ENCODE measurements around the gene NABP2. TPM values are rescaled to one million over a fixed set of nuclear protein-coding genes. Genes with fewer than 3 reads are reported as not detected.

The NABP2 gene
- total and polyA plus RNA-seq, 10 of the 15 experiments (the other 5 are each of a cell fraction or from before 2014, with no cell fraction given), result 20.7 to 97.9 (median 60.9) TPM

GRCh38 chr12:56224102-56224701 is at the start of gene NABP2 (continued):
- TF ChIP-seq SMC3 (IDR thresholded peaks at IDR 0.05; ENCODE audit: borderline replicate concordance, low read length), result peak; percentile 53
- peak; percentile 57; the same call in 1 of the 2 replicates for TF ChIP-seq CREM (IDR thresholded peaks at IDR 0.05; ENCODE audit: low read depth)
- no peak for TF ChIP-seq TARDBP (IDR thresholded peaks at IDR 0.05; ENCODE audit: borderline replicate concordance)
- no peak for TF ChIP-seq BMI1 (IDR thresholded peaks at IDR 0.05; ENCODE audit: borderline replicate concordance)
- peak; percentile 79 for TF ChIP-seq IRF3 (IDR thresholded peaks at IDR 0.05)
- TF ChIP-seq NBN (IDR thresholded peaks at IDR 0.05), result peak; percentile 79
- TF ChIP-seq SMAD1 (IDR thresholded peaks at IDR 0.05; ENCODE audit: low read depth, partially characterized antibody), result no peak
- no peak for TF ChIP-seq TCF3 (IDR thresholded peaks at IDR 0.05; ENCODE audit: borderline replicate concordance, insufficient read depth, low read depth, low read length)
- TF ChIP-seq ZBED1 (IDR thresholded peaks at IDR 0.05; ENCODE audit: borderline replicate concordance), result no peak
- no peak for TF ChIP-seq ZZZ3 (IDR thresholded peaks at IDR 0.05; ENCODE audit: control insufficient read depth, insufficient read length, low read depth)
- TF ChIP-seq ZNF592 (IDR thresholded peaks at IDR 0.05), result peak; percentile 69
- no peak for TF ChIP-seq EZH2 (IDR thresholded peaks at IDR 0.05; ENCODE audit: borderline replicate concordance, control insufficient read depth, low read depth, low read length)
- peak; percentile 81; the same call in 1 of the 2 replicates for TF ChIP-seq SIN3A (IDR thresholded peaks at IDR 0.05; ENCODE audit: low read depth, low read length)
- no peak for TF ChIP-seq HDAC6 (IDR thresholded peaks at IDR 0.05; ENCODE audit: unreplicated experiment)
- TF ChIP-seq SUPT20H (IDR thresholded peaks at IDR 0.05; ENCODE audit: borderline replicate concordance, control insufficient read depth, low read depth, low read length), result no peak
- peak; percentile 82 for TF ChIP-seq E2F4 (IDR thresholded peaks at IDR 0.05; ENCODE audit: low read depth, low read length)
- TF ChIP-seq ASH2L (IDR thresholded peaks at IDR 0.05; ENCODE audit: borderline replicate concordance, low read depth), result no peak
- 0 out of 2 replicates have a peak, but pooled peaks have one; percentile 66 for TF ChIP-seq ZNF207 (IDR thresholded peaks at IDR 0.05; ENCODE audit: borderline replicate concordance)
- no peak for TF ChIP-seq ZNF24 (IDR thresholded peaks at IDR 0.05)
- TF ChIP-seq MYC (IDR thresholded peaks at IDR 0.05; ENCODE audit: insufficient read depth, insufficient read length, insufficient replicate concordance, low read length, severe bottlenecking), result no peak

Measured in GM12878 (cell line).